HUDEP-2 (cell line): ENCODE data around the gene AATF.

ENCODE experiments used
- DNase-seq, 76 experiments: peaks; one replicate each; lab custom pipeline; 2025; ENCODE audit not compliant: unreplicated experiment in 76 of 76; lab: John Stamatoyannopoulos, UW

The AATF gene

GRCh38 chr17:36940313-36941264 lies 8.2 kb upstream of the AATF start:
- DNase-seq = no peak

- no peak for DNase-seq
These were observed 7.3 kb upstream of the AATF start for GRCh38 chr17:36941265-36942010.

GRCh38 chr17:36942019-36942599 lies 6.6 kb upstream of the AATF start:
- no peak for DNase-seq

GRCh38 chr17:36942631-36943125 lies 6.1 kb upstream of the AATF start:
- DNase-seq = no peak

GRCh38 chr17:36943250-36944191 lies 5.2 kb upstream of the AATF start:
- DNase-seq = peak in 1 of 76 experiments; percentile 12

- no peak for DNase-seq
These were observed 4.2 kb upstream of the AATF start for GRCh38 chr17:36944553-36944952.

GRCh38 chr17:36945140-36945539 lies 3.6 kb upstream of the AATF start:
- DNase-seq = no peak

GRCh38 chr17:36945959-36946725 lies 2.6 kb upstream of the AATF start:
- no peak for DNase-seq

GRCh38 chr17:36946726-36947091 lies 2.0 kb upstream of the AATF start:
- no peak for DNase-seq

GRCh38 chr17:36947922-36948716 lies 635 bp upstream of the AATF start:
- no peak for DNase-seq

- peak in 5 of 76 experiments; percentile 17 to 35 (median 24) for DNase-seq
These were observed 740 bp downstream of the AATF start for GRCh38 chr17:36949461-36949927.

GRCh38 chr17:36950027-36950426 lies 1.3 kb downstream of the AATF start:
- DNase-seq = no peak

- DNase-seq = peak in 4 of 76 experiments; percentile 16 to 58 (median 28)
These were observed 2.5 kb downstream of the AATF start for GRCh38 chr17:36951084-36951789.

GRCh38 chr17:36971508-36971907 lies 22.8 kb downstream of the AATF start:
- no peak for DNase-seq

GRCh38 chr17:36972186-36972700 lies 23.5 kb downstream of the AATF start:
- DNase-seq = no peak

GRCh38 chr17:36972905-36973304 lies 24.2 kb downstream of the AATF start:
- DNase-seq = no peak

- no peak for DNase-seq
These were observed 27.3 kb downstream of the AATF start for GRCh38 chr17:36975922-36976515.
